ENCODE results near the gene SIRPA. TPM values are rescaled to one million over a fixed set of nuclear protein-coding genes. Genes with fewer than 3 reads are reported as not detected.

The SIRPA gene
- polyA plus RNA-seq, result under 1 TPM in 2 of 3 donors, not detected in 1; 0.29 to 0.39 TPM

DNA sequence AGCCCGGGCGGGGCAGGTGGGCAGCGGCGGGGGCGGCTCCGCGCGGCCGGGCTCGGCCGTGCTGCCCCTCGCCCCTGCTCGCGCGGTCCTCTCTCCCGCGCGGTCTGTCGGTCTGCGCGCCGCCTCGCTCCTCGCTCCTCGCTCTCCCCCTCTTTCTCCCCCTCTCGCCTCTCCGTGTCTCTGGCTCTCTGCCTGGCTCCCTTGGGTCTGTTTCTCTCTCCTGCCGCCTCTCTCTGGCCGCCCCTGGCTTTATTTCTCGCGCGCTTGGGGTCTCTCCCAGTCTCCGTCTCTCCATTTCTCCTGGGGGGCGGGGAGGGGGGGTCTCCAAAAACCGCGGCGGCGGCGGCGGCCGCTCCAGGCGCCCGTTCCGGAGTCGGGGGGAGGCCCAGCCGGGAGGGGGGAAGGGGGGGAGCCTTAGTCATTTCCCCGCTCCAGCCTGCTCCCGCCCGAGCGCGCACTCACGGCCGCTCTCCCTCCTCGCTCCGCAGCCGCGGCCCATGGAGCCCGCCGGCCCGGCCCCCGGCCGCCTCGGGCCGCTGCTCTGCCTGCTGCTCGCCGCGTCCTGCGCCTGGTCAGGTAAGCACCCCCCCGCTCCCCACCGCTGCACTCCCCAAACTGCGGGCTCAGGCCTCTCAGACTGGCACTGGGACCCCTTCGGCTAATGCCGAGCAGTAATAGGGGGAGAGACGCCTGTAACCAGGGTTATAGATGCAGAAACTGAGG, at the start of gene SIRPA:
Gene SIRPA (plus strand): TSS at position 457 of the 723 bp plus-strand sequence. CDS start 41 bp downstream, at position 498.
- no peak within 1 kb of the TSS for H3K27ac Mint-ChIP-seq
- H3K4me1 Mint-ChIP-seq, result peaks cover 0 to 4% of the 10 kb centered on the region in 2 donors
- peak within 1 kb of the TSS in 3 of 5 donors; percentile 18 to 52 (median 41) for H3K4me3 Mint-ChIP-seq
- peaks cover 2 to 19% (median 10%) of the 10 kb centered on the region in 3 donors for H3K27me3 Mint-ChIP-seq (ENCODE audit: low read depth in 3 of 3)
- H3K9me3 Mint-ChIP-seq, result no peaks in the 10 kb centered on the region
- H3K36me3 Mint-ChIP-seq, result no peaks in the 10 kb centered on the region
- DNase-seq, result no peak

DNA sequence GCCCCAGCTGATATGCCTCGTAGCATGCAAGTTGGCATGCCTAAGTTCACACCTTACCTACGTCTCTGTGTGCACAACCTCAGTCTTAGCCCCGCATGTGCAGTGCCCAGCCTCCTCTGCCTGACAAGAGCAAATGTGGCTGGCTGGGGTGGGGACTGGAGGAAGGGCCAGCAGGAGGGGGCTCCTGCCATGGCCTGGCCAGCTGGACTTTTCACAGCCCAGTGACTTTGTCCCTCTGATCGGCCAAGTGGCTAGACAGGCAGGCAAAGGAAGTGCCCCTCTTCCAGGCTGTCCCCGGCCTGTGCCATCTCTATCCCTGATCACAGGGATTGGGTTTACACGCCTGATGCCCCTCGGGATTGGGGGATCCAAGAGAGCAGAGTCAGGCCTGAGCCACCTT, 49.5 kb upstream of the SIRPA start:
- Mint-ChIP-seq H3K4me1 (no peaks in the 10 kb centered on the region), H3K36me3 (peaks cover 0 to 4% (median 0%) of the 10 kb centered on the region in 3 donors), H3K27ac (no peak overlapping the region), H3K9me3 (no peaks in the 10 kb centered on the region), H3K27me3 (ENCODE audit: low read depth in 3 of 3) (peaks cover 0 to 9% (median 9%) of the 10 kb centered on the region in 3 donors), H3K4me3 (no peak overlapping the region)
- no peak for DNase-seq

DNA sequence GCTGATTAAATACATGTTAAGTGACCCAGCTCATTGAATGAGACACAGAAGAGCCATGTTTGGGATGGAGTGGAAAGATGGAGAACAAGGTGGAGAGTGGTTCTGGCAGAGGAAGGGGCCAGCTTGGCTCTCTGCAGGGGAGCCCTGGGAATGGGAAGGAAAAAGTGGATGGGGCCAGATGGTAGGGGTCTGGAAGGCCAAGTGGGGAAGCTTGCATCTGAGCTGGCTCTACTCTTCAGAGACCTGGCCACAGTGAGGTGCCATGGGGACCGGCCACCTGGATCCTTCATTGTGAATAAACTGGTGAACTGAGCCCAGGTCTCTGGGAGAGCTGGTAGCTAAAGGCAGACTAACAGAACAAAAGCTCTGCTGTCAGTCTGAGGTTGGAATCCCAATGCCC, 48.9 kb upstream of the SIRPA start:
- no peak for DNase-seq
- Mint-ChIP-seq H3K9me3 (no peaks in the 10 kb centered on the region), H3K27ac (no peak overlapping the region), H3K36me3 (peaks cover 0 to 4% (median 0%) of the 10 kb centered on the region in 3 donors), H3K27me3 (ENCODE audit: low read depth in 3 of 3) (peaks cover 0 to 11% (median 7%) of the 10 kb centered on the region in 3 donors), H3K4me1 (no peaks in the 10 kb centered on the region), H3K4me3 (no peak overlapping the region)

DNA sequence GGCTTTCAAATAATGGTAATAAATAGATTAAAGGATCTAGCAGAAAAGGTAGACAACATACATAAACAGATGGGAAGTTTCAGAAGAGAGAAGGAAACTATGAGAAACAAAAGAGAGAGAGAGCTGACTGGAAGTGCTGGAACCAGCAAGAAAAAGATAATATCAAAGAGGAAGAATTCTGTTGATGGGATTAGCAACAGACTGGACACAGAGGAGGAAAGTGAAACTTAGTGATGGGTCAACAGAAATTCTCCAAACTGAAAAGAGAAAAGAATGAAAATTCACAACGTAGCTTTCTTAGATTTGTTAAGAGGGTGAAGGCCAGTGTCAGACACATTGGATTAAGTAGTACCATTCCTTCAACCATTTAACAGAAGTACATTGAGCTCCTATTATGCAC, 48.3 kb upstream of the SIRPA start:
- H3K9me3 Mint-ChIP-seq, result no peaks in the 10 kb centered on the region
- H3K4me1 Mint-ChIP-seq, result no peaks in the 10 kb centered on the region
- H3K27ac Mint-ChIP-seq, result no peak overlapping the region
- no peak overlapping the region for H3K4me3 Mint-ChIP-seq
- peaks cover 0 to 14% (median 7%) of the 10 kb centered on the region in 3 donors for H3K27me3 Mint-ChIP-seq (ENCODE audit: low read depth in 3 of 3)
- H3K36me3 Mint-ChIP-seq, result peaks cover 0 to 4% (median 0%) of the 10 kb centered on the region in 3 donors
- DNase-seq, result no peak

DNA sequence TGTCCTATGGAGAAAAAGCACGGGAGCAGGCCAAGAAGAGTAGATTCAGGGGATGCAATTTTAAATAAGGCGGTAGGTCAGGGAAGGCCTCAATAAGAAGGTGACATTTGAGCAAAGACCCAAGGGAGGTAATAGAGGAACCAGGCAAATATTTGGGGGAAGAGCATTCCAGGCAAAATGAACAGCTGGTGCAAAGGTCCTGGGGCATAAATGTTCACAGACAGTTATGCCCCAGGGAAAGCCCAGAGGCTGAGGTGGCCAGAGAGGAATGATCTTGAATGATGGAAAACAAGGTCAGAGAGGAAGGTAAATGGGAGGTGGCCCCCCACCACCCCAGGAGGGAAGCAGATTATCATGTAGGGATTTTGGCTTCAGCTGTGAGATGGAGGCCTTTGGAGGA, 47.4 kb upstream of the SIRPA start:
- H3K27me3 Mint-ChIP-seq (ENCODE audit: low read depth in 3 of 3), result peaks cover 1 to 18% (median 7%) of the 10 kb centered on the region in 3 donors
- H3K9me3 Mint-ChIP-seq, result no peaks in the 10 kb centered on the region
- H3K4me3 Mint-ChIP-seq, result no peak overlapping the region
- no peak for DNase-seq
- H3K27ac Mint-ChIP-seq, result peak overlapping the region in 1 of 6 donors; percentile 31
- H3K4me1 Mint-ChIP-seq, result no peaks in the 10 kb centered on the region
- peaks cover 0 to 4% (median 0%) of the 10 kb centered on the region in 3 donors for H3K36me3 Mint-ChIP-seq

DNA sequence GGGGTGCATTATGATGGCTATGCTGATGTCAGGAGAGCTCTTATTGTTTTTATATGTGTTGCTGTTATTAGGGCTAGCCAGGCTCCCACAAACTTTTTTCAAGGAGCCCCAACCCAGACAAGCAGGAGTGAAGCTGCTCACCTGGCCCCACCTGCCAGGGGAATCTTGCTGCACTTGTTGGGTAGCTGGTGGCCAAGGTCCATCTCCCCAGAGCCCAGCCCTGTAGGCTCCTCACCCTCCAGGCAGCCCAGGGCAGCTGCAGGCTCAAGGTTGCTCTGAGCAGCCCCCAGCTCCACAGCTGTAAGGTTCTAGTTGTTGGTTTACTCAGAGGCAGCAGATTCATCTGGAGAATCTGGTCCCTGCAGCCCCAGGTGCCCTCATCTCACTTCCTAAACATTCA, 46.8 kb upstream of the SIRPA start:
- no peak for DNase-seq
- Mint-ChIP-seq H3K9me3 (no peaks in the 10 kb centered on the region), H3K36me3 (peaks cover 0 to 4% (median 0%) of the 10 kb centered on the region in 3 donors), H3K27ac (no peak overlapping the region), H3K4me3 (no peak overlapping the region), H3K27me3 (ENCODE audit: low read depth in 3 of 3) (peaks cover 1 to 21% (median 7%) of the 10 kb centered on the region in 3 donors), H3K4me1 (no peaks in the 10 kb centered on the region)

DNA sequence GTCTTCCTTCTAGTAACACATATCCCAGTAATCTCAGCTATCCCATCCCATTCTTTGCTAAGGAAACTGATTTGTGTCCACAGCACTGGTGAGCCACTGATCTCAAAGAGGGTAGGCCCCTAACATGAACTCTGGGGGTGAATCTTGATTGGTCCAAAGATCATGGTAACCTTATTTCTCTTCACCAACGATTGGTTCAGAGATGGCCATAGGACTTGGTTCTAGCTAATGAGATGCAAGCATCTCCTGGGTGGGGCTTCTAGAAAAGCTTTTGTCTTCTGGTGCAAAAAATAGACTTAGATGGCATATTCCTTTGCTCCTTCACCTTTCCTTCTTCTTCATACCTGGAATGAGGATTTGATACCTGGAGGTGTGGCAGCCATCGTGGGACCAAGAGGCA, 43.8 kb upstream of the SIRPA start:
- Mint-ChIP-seq H3K27ac (no peak overlapping the region), H3K36me3 (peaks cover 0 to 4% (median 0%) of the 10 kb centered on the region in 3 donors), H3K4me1 (no peaks in the 10 kb centered on the region), H3K4me3 (no peak overlapping the region), H3K9me3 (no peaks in the 10 kb centered on the region), H3K27me3 (ENCODE audit: low read depth in 3 of 3) (peaks cover 1 to 18% (median 7%) of the 10 kb centered on the region in 3 donors)
- DNase-seq, result no peak

DNA sequence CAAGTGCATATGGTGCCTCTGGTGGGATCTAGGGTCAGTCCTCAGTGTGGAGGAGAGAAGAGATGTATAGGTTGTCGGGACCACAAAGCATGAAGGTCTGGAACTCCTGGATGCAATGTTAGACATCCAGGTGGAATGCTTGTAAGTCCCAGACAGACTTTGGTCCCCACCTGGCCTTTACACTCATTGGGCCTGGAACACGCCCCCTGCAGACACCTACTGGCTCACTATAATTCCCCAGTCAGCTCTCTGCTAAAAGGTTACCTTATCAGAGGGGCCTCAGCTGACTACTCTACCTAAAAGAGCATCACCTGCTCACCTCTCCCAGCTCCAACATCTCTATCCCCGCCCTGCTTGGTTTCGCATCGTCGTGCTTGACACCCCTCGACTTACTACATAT, 41.7 kb upstream of the SIRPA start:
- no peak overlapping the region for H3K27ac Mint-ChIP-seq
- H3K4me3 Mint-ChIP-seq, result no peak overlapping the region
- DNase-seq, result no peak
- peaks cover 1 to 14% (median 9%) of the 10 kb centered on the region in 3 donors for H3K27me3 Mint-ChIP-seq (ENCODE audit: low read depth in 3 of 3)
- H3K9me3 Mint-ChIP-seq, result no peaks in the 10 kb centered on the region
- no peaks in the 10 kb centered on the region for H3K36me3 Mint-ChIP-seq
- H3K4me1 Mint-ChIP-seq, result no peaks in the 10 kb centered on the region

DNA sequence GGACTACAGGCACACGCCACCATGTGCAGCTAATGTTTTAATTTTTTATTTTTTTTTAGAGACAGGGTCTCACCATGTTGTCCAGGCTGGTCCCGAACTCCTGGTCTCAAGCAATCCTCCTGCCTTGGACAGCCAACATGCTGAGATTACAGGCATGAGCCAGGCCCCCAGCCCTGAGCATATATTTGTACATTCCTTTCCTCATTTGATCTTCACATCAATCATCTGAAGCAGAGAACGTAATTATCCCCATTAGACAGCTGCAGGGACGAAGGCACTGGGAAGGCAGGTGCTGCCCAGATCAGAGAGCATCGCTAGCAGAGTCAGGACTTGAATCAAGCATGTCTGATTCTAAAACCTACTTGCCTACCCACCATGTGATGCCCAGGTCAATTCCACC, 41.0 kb upstream of the SIRPA start:
- H3K9me3 Mint-ChIP-seq, result no peaks in the 10 kb centered on the region
- DNase-seq, result no peak
- no peak overlapping the region for H3K4me3 Mint-ChIP-seq
- H3K4me1 Mint-ChIP-seq, result no peaks in the 10 kb centered on the region
- no peaks in the 10 kb centered on the region for H3K36me3 Mint-ChIP-seq
- H3K27me3 Mint-ChIP-seq (ENCODE audit: low read depth in 3 of 3), result peaks cover 1 to 12% (median 7%) of the 10 kb centered on the region in 3 donors
- no peak overlapping the region for H3K27ac Mint-ChIP-seq

DNA sequence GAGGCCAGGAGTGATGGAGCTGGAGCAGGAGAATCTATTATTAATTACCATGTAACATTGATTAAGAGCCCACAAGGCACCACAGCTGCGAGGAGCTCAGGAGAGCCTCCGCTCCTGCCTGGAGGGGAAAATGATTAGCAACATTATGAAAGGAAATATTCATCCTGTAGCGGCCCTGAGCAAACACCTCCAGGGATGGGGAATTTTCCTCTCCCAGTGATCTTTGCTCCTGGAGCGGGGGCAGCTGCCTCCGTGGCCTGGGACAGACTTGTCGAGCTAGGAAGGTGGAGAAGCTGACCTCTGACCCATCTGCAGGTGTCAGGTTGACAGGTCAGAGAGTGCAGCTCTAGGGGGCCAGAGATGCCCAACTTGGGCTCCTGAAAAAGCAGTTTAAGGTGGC, 40.1 kb upstream of the SIRPA start:
- peaks cover 1 to 12% (median 4%) of the 10 kb centered on the region in 3 donors for H3K27me3 Mint-ChIP-seq (ENCODE audit: low read depth in 3 of 3)
- no peak overlapping the region for H3K27ac Mint-ChIP-seq
- DNase-seq, result no peak
- no peaks in the 10 kb centered on the region for H3K4me1 Mint-ChIP-seq
- no peak overlapping the region for H3K4me3 Mint-ChIP-seq
- H3K9me3 Mint-ChIP-seq, result no peaks in the 10 kb centered on the region
- no peaks in the 10 kb centered on the region for H3K36me3 Mint-ChIP-seq

DNA sequence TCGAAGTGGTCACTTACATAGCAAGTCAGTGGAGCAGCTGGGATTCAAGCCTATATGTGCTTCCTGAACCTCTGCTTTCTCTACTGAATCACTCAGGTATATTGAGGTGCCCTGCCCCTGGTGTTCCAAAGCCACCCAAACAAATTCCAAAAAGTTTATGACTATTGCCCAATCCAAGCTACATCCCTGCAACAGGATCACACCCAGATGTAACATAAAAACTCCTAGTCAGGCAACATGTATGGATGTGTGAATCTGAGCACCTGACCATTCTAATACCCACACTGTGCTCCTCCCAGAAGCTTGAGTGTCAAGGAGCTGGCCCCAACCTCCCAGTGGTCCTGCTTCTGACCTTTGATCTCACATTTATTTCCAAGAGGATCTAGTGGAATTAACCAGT, 39.5 kb upstream of the SIRPA start:
- Mint-ChIP-seq H3K4me3 (no peak overlapping the region), H3K4me1 (no peaks in the 10 kb centered on the region), H3K9me3 (no peaks in the 10 kb centered on the region), H3K27me3 (ENCODE audit: low read depth in 3 of 3) (peaks cover 1 to 12% (median 2%) of the 10 kb centered on the region in 3 donors), H3K36me3 (no peaks in the 10 kb centered on the region), H3K27ac (no peak overlapping the region)
- DNase-seq, result no peak

DNA sequence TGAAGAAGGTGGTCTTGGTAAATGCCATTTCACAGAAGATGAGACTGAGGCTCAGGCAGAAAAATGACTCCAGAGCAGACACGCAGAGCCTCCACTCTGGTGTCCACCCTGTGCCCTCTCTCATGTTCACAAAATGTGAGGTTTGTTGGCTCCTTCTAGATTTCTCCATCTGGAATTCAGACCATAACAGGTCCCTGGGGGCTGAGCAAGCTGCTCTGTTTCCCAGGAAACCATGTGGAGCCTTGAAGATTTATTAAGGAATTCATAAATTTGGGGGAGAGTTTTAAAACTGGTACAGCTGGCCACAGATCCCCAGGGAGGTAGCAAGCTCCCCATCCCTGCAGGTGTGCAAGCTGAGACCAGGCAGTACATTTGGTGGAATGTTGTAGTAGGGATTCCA, 38.8 kb upstream of the SIRPA start:
- no peaks in the 10 kb centered on the region for H3K36me3 Mint-ChIP-seq
- no peaks in the 10 kb centered on the region for H3K9me3 Mint-ChIP-seq
- DNase-seq, result no peak
- H3K27me3 Mint-ChIP-seq (ENCODE audit: low read depth in 3 of 3), result peaks cover 1 to 10% (median 2%) of the 10 kb centered on the region in 3 donors
- no peak overlapping the region for H3K27ac Mint-ChIP-seq
- no peaks in the 10 kb centered on the region for H3K4me1 Mint-ChIP-seq
- no peak overlapping the region for H3K4me3 Mint-ChIP-seq

DNA sequence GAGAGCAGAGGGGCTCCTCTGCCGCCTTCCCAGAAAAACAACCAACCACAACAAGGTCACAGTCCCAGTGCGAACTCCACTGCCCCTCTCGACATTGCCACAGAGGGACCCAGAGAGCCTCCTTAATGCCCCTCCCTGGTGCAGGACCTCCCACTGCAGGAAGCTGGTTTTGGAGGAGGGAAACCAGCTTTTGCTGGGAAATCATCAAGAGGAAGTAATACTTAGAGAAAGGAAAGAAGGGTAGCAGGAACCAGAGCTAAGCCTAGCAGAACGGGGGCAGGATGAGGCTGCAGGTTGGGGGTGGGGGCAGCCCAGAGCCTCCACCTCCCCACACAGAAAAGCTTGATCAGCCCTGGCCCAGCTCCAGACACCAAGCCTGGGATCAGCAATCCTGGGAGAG, 37.7 kb upstream of the SIRPA start:
- no peak overlapping the region for H3K27ac Mint-ChIP-seq
- no peaks in the 10 kb centered on the region for H3K36me3 Mint-ChIP-seq
- no peak overlapping the region for H3K4me3 Mint-ChIP-seq
- peaks cover 0 to 6% (median 3%) of the 10 kb centered on the region in 3 donors for H3K27me3 Mint-ChIP-seq (ENCODE audit: low read depth in 3 of 3)
- no peaks in the 10 kb centered on the region for H3K9me3 Mint-ChIP-seq
- H3K4me1 Mint-ChIP-seq, result no peaks in the 10 kb centered on the region
- no peak for DNase-seq

DNA sequence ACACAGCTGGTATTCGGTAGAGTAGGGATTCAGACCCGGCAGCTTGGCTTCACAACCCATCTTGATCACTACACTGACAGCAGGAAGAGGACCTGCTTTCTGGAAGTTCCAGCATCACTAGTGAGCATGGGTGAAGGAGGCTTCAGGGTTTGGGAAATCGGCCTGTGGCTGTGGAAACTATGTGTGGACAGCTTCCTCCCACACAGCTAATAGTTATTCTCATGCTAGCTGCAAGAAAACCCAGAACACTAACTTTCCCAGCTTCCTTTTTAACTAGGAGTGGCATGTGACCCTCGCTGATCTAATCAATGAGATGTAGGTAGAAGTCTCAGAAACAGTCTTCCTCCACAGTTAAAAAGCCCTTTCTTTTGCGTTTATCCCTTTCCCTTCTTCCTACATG, 36.3 kb upstream of the SIRPA start:
- Mint-ChIP-seq H3K27ac (no peak overlapping the region), H3K27me3 (ENCODE audit: low read depth in 3 of 3) (peaks cover 0 to 3% (median 3%) of the 10 kb centered on the region in 3 donors), H3K4me3 (no peak overlapping the region), H3K4me1 (no peaks in the 10 kb centered on the region), H3K36me3 (no peaks in the 10 kb centered on the region), H3K9me3 (no peaks in the 10 kb centered on the region)
- DNase-seq, result no peak

DNA sequence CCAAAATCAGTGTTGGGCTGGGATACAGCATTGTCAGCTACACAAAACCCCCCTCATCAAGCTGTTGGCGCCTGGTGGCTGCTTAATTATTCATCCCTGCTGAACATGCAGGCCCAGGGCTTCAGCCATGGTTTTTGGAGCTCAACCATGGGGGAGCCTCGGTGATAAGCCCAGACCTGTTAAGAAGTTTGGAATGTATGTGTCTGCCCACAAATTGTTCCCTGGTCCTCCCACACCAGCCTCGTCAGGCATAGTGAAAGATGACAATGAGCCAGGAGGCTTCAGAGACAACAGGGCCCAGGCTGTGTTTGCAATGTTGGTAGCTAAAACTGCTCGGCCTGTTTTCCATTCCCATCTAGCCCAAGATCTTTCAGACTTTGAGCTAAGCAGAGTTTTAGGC, 34.8 kb upstream of the SIRPA start:
- peaks cover 0 to 5% (median 3%) of the 10 kb centered on the region in 3 donors for H3K27me3 Mint-ChIP-seq (ENCODE audit: low read depth in 3 of 3)

More for the DNA sequence above, 34.8 kb upstream of the SIRPA start:
- Mint-ChIP-seq H3K4me1 (no peaks in the 10 kb centered on the region), H3K4me3 (no peak overlapping the region), H3K9me3 (no peaks in the 10 kb centered on the region), H3K27ac (no peak overlapping the region), H3K36me3 (no peaks in the 10 kb centered on the region)
- no peak for DNase-seq
